Posterior cingulate gyrus (tissue), 11 donors: ENCODE results near the gene LONRF2.
"Not testable (repeated sequence)": the region's sequence is repeated elsewhere in the genome, so short reads cannot be mapped to it uniquely, and the experiment has no call there.

Experiments
- DNase-seq, 10 donors: peaks; one replicate each; pipeline versions ENCODE4 v3.0.0 to v3.0.0-alpha.2; 2020 to 2021; ENCODE audit warnings: mixed read lengths in 3 of 10
- intact Hi-C: fragments of 100-400 bp; cut with DNase I; formaldehyde crosslinking; loops from one replicate; pipeline ENCODE4 v1.15.1; 2023

The LONRF2 gene

DNA sequence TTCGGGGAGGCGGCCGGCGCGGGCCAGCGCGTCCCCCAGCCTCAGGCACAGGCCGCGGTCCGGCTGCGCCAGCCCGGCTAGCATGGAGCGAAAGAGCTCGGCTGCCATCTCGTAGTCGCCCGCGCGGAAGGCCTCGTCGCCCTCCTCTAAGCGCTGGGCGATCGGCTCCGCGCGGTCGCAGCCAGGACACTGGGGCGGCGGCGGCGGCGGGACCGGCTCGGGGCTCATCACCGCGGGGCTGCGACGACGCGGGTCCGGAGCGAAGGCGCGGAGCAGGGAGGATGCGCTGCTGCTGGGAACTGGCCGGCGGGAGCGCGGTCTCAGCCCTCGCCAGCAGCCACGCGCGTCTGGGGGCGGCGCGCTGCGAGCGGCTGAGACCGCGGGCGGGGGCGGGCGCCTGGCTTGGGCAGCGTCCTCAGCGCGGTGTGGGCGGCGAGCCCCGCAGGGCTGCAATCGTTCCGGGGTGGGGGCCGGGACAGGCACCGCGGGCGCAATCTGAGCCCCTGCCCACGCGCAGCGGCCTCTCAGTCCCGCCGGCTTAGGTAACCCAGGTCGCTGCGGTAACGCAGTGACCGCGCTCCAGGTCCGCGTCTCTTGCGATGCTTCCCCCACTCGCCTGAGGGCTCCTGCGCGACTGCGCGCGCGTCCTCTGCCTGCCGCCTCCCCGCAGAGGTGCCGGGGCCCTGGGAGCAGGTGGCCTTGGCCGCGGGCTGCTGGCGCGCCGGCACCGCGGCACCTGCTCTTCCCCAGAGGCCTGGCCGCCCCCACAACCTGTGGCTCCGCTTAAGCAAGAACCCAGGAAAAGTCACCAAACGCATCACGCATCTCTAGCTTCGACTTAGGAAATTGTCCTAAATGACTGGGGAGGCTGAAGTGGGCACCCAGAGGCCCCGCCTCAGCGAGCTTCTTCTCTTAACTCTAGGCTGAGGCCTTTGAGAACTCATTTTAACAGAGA is at the start of gene LONRF2:
Gene LONRF2, minus strand, starts transcription at position 636 of the 955 bp plus-strand sequence. Its CDS starts 408 bp downstream, at position 228.
- DNase-seq = peak; percentile 17 to 95 (median 61)
- intact Hi-C loops = no loop called here

DNA sequence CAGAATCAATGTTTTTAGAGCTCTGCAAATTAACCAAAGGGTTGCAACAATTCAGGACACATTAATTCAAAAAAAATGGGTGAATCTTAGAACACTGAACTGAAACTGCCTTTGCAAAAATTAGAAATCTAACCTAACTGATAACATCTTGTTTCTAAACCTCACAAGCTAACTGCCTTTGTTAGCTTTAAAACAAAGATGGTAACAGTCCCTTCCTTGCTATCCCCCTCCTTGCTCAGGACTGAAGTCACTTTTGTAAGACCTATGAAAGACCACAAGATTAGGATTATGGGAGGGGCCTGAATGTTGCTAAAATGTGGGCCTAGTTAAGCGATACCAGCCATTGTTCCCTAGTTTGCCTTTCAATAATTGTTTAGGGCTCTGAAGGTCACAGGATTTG is 44.9 kb upstream of the LONRF2 start:
- intact Hi-C loops = no loop called here

DNA sequence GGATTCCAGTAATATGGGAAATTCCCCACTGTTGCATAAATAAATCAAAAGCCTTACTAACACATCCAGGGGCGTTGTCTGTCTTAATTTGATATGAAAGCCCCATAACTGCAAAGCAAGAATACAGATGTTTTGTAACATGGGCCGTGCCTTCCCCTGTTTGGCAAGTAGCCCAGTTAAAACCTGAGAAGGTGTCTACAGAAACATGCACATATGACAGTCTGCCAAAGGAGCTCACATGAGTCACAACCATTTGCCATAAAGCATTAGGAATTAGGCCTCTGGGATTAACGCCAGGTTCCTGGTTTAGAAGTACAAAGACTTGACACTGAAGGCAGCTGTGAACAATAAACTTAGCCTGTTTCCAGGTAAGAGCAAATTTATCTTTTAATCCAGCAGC is 43.1 kb upstream of the LONRF2 start:
- DNase-seq = no peak
- intact Hi-C loops = no loop called here

More for the DNA sequence above, 44.9 kb upstream of the LONRF2 start:
- DNase-seq = no peak

DNA sequence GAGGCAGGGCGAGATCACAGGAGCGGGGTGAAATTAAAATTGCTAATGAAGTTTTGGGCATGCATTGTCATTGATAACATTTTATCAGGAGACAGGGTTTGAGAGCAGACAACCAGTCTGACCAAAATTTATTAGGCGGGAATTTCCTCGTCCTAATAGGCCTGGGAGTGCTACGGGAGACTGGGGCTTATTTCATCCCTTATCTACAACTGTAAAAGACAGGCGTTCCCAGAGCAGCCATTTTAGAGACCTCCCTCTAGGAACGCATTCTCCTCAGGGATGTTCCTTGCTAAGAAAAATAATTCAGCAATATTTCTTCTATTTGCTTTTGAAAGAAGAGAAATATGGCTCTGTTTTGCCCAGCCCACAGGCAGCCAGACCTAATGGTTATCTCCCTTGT is 40.0 kb upstream of the LONRF2 start:
- DNase-seq, intact Hi-C loops: not testable (repeated sequence)

DNA sequence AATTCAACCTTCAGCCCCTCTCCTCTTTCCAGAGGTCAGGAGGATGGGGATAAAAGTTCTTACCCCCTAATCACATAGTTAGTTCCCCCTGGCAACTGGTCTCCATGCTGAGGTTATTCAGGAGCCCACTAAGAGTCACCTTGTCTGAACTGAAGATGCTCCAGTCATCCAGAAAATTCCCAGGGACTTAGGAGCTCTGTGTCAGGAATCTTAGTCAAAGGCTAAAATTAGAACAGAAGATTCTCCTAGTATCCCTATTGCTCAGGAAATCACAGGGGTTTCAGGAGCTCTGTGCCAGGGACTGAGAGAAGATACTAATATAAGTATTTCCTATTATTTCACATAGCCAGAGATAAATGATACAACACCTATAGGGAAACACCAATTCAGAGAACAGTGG is 37.3 kb upstream of the LONRF2 start:
- DNase-seq = no peak
- intact Hi-C loops = no loop called here

DNA sequence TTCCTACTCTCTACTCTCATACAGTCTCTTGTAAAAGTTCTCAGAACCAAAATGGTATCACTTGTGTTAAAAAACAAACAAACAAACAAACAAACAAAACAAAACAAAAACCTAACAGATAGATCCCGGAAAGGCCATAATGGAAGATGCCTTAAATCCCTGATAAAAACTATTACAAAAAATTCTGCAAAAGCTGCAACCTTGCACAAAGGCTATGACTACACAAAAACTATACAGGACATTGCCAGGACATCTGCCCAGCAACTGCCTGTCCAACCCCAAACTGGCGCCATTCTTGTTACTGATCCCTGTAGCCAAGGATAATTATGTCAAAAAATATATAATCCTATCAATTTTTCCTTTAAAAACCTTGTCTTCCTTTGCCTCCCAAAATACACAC is 36.3 kb upstream of the LONRF2 start:
- no peak for DNase-seq
- intact Hi-C loops = no loop called here

DNA sequence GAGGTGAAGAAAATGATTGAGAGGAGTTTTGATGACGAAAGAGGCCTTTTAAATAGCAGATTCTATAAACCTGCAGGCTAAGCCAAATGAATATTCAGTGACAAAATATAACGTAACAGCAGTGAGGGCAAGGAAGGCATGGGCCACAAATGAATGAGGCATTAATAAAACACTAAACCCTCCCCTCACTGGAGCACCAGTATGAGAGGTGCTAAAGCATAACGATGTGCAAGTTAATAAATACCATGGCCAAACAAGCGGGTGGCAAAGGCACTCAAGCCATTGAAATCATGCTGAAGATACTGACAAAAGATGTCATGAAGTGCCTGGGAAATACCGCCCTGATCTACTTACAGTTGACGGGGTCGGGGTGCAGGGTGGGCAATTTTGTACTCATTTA is 30.2 kb upstream of the LONRF2 start:
- intact Hi-C loops = no loop called here
- no peak for DNase-seq

DNA sequence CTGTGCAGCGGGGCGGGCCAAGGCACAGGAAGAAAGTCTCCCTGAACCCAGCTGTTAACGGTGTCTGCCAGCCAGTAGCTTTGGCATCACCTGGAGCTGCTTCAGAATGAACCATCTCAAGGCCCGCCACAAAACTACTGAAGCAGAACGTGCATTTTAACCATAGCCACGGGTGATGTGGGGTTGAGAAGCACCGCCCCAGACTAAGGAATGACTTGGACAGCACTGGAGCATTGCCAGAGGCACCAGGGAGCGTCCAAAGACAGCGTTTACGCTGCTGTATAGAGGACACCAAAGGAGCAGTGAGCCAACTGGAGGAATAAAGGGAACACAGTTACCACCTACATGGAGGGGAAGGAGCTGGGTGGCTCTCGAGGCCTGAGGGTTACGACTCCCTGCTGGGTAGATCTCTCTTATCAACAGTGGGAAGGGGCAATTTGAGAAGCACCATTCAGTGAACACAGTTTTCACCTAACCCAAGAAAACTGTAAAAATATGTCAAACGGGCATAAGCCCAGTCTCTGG is 28.4 kb upstream of the LONRF2 start:
- no peak for DNase-seq
- intact Hi-C loops = no loop called here

DNA sequence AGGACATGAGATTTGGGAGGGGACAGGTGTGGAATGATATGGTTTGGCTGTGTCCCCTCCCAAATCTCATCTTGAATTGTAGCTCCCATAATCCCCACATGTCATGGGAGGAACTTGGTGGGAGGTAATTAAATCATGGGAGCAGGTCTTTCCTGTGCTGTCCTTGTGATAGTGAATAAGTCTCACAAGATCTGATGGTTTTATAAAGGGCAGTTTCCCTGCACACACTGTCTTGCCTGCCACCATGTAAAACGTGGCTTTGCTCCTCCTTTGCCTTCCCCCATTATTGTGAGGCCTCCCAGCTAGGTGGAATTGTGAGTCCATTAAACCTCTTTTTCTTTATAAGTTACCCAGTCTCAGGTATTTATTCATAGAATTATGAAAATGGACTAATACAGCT is 22.8 kb upstream of the LONRF2 start:
- DNase-seq, intact Hi-C loops: not testable (repeated sequence)

DNA sequence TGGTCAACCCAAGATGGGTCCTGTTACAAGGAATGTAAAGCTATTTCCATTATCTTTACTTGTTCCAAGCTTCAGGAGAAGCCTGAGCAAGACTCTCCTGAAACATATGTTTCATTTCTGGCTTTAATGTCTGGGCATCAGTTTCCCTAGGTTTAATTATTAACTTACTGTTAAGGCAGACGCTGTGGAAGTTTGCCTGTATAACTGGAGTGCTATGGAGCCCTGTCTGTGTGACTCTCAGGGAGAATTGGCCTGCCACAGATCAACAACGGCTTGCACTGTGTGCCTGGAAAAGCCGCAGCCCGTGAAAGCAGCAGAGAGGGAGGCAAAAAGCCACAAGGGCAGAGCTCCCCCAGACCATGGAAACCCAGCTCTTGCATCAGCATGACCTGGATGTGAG is 22.1 kb upstream of the LONRF2 start:
- intact Hi-C loops = no loop called here
- no peak for DNase-seq

DNA sequence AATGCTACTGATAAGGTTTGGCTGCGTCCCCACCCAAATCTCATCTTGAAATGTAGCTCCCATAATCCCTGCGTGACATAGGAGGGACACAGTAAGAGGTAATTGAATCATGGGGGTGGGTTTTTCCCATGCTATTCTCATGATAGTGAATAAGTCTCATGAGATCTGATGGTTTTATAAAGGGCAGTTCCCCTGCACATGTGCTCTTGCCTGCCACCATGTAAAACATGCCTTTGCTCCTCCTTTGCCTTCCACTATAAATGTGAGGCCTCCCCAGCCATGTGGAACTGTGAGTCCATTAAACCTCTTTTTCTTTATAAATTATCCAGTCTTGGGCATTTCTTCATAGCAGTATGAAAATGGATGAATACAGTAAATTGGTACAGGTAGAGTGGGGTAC is 20.2 kb upstream of the LONRF2 start:
- intact Hi-C loops, DNase-seq: not testable (repeated sequence)

DNA sequence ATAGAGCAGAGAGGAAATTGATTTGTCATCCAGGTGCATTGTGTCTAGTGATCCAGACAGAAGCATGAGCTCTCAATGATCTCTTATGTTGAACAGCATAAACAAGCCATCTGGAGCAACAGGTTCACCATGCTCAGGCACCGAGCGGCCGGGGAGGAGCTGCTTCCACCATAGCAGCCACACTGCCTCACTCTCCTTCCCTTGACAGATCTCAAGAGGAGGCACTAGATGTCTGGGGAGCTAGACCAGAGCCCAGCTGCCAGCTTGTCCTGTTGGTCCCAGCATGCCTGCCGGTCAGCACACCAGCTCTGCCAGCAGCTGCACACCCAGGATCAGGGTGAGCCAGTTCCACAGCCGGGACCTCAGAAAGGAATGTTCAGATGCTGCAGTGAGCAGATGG is 17.5 kb upstream of the LONRF2 start:
- DNase-seq = peak in 1 of 10 donors; percentile 56
- intact Hi-C loops = no loop called here

DNA sequence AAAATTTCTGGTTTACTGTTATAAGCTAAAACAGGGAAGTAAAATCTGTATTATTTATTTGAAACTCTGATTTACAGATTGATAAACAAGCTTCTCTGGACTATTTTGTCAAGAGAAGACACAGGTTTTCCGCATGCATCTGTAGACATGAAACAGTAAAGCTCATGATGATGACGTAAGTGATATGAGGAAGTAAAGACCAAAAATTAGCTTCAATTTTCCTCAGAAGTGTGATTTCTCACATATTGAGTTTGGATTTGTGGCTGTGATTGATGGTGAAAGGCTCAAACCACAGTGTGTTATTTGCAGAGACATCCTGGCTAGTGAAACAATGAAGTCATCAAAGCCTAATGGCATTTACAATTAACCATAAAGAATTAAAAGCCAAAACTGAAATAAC is 12.6 kb upstream of the LONRF2 start:
- DNase-seq = no peak
- intact Hi-C loops = no loop called here

DNA sequence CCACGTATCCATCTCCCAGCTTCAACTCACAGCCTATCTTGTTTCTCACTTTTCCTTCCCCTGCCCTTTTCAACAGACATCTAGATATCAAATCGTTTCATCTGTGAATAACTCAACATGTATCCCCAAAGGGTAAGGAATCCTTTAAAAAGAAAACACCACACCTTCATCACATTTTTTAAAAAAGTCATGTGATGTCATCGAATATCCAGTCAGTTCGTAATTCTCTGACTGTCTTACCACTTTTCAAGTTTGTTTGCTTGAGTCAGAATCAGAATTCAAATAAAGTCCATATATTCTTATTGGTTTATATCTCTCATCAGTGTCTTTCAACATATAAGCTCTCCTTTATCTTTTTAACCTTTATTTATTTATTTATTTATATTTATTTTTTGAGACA is 5.4 kb upstream of the LONRF2 start:
- intact Hi-C loops = no loop called here
- DNase-seq = no peak

DNA sequence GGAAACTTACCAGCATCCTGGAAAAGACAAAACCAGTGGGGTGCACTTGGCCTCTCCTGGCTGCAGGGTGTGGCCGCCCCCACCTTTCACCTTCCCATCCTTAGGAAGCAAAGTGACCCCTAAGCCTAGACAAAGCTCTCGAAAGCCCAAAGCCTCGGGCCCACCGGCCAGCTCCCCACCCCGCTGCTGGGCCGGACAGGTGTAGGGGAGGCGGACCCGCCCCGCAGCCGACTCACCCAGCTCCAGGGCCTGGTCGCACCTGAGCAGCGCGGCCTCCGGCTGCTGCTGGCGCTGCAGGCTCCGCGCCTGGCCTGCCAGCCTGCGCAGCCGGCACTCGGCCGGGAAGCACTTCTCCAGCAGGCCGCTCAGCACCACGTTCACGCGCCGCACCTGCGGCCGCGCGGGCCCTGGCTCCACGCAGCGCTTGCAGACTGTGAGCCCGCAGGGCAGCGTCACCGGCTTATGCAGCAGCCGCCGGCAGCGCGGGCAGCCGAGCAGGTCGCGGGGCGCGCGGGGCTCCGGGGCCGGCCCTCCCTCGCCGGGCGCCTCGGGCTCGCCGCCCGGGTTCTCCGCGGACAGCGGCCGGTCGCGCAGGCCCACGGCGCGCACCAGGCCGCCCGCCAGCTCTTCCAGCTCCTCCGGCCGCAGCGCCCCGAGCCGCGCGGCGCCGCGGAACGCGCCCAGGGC is 979 bp downstream of the LONRF2 start:
- DNase-seq = peak in 9 of 10 donors; percentile 13 to 91 (median 41)
- intact Hi-C loops = no loop called here

DNA sequence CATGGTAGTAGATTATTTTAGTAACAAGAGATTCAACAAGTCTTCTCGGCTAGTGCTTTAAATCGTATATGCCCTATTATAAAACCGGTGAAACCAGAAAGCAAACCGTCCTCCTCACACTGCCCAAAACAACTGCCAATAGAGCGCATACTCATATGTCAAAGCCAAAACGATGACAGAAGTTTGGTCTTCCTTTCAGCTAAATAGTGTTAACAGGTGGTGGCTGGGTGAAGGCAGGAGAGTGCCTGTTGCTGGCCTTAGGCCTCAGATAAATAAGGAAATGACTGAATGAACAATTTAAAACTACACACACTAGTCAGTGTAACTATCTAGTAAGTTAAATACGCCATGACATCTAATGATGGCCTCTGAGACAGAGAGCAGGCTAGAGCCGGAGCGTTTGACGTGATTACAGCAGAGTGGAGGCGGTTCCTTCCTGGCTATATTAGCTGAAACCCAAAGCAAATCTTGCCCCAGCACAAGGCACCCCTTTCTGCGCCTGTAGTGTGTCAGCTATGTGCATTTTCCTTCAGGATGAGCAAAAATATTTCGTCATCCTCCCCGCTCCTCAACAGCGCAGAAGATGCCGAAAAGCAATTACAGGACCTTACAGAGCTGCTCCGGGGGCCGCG is 1.6 kb downstream of the LONRF2 start:
- peak in 2 of 10 donors; percentile 8 to 10 for DNase-seq

DNA sequence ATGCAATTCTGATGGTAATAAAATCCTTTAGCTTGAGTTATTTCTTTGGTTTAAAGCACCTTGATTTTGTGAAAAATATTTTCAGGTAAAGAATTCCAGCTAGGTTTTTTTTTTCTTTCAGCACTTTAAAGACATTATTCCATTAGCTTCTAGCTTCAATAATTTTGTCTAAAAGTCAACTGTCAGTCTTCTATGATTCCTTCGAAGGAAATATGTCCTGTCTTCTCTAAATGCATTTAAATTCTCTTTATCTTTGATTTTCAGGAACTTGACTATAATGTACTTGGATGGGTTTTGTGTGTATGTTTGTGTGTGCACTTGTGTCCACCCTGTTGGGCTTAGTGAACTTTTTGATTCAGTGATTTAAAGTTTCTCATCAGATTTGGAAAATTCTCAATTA is 4.7 kb downstream of the LONRF2 start:
- no peak for DNase-seq
- intact Hi-C loops = no loop called here

More for the DNA sequence above, 1.6 kb downstream of the LONRF2 start:
- intact Hi-C loops = no loop called here

DNA sequence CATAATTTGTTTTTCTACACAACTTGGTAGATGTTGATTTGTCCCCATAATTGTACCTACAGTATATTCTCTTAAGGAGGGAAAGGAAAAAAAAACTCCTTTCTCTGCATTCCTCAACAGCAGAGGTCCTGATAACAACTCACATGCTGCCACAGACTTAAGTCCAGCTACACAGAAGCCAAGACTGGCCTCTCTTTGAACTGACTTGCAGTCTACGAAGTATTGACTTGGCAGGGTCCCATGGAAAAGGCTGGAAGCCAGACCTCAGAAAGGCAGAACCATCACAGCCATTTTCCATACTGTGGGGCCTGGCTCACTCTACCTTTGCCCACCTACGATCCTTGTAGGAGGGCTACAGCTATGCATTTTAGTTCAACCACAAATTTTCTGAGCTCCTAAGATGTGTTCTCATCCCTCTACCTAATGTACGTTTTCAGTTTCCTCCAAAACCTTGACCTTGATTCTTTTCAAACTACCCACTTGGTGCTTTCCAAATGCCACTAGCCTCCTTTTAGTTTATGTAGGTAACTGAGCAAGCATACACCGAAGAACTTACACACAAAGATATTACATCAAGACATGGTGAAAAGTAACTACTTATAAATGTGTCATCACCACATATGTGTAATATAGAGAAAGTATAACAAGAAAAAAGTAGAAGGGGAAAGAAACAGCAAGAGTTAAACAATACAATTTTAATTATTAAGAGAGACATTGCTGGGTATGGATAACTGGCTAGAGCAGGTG is 12.2 kb downstream of the LONRF2 start:
- intact Hi-C loops = no loop called here
- no peak for DNase-seq

DNA sequence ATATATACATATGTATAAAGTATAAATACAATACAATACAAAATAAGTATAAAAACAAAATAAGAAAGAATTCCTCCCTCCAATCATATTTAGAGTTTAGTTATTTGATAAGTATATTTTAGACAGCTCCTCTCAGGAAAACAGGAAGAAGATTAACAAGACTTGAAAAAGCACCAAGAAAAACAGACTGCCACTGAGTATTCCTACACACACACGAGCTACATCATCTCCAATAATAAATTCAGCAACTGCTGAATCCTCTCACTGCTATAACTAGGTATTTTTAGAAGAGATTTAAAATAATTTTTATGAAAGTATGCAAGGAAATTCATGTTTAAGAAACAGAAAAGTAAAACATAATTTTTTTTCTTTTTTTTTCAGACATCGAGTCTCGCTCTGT is 13.0 kb downstream of the LONRF2 start:
- intact Hi-C loops = no loop called here
- no peak for DNase-seq

DNA sequence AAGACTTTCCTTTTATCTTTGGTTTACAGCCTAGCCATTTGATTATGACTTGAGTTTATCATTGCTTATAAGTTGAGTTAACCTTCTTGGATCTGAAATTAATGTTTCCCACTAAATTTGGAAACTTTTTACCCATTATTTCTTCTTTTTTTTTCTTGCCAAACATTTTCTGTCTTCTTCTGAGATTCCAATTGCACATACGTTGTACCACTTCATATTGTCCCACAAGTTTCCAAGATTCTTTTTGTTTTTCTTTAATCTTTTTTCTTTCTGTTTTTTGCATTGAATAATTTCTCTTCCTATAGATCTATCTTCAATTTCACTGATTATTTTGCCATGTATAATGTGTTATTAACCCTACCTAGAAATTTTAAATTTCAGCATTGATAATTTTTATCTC is 18.6 kb downstream of the LONRF2 start:
- intact Hi-C loops = no loop called here
- no peak for DNase-seq
